Bronchial epithelial cell (primary cell): ENCODE results near the gene MYO1D. TPM values are rescaled to one million over a fixed set of nuclear protein-coding genes. Genes with fewer than 3 reads are reported as not detected.

ENCODE experiments used
- DNase-seq: peaks from one replicate; pipeline ENCODE4 v3.0.0-alpha.2; 2010; ENCODE audit warnings: low read depth
- FAIRE-seq: peaks from 2 replicates; lab custom pipeline; 2011; peaks lifted over from hg19 to GRCh38; lab: Jason Lieb, UNC
- H3K27me3 ChIP-seq: 2 replicates; pipeline ENCODE4 v1.5.1; 2011; ENCODE audit warnings: low read length; ENCODE audit not compliant: control insufficient read depth, insufficient read depth
- H3K36me3 ChIP-seq: 2 replicates; pipeline ENCODE4 v1.5.1; 2011; ENCODE audit warnings: low read length; ENCODE audit not compliant: control insufficient read depth, insufficient read depth
- H3K4me3 ChIP-seq: 2 replicates; pipeline ENCODE4 v1.5.1; 2011; ENCODE audit warnings: mild to moderate bottlenecking, low read depth, low read length, control low read depth
- total RNA-seq: library from RNA; depleted of rRNA; stranded (reverse); fragments of >200 nt; gene quantifications from 2 replicates; pipeline ENCODE4 v1.2.1, GENCODE V29; 2014
- TF ChIP-seq, protein P1 (sequence below): IDR thresholded peaks from 2 replicates; pipeline ENCODE4 v1.5.1; 2011; ENCODE audit warnings: mild to moderate bottlenecking, moderate library complexity, low read length, control low read depth, inconsistent platforms; ENCODE audit not compliant: insufficient read depth, severe bottlenecking

MYO1D gene
- total RNA-seq, 1 donor from 2014 or later: 35.8 TPM

DNA sequence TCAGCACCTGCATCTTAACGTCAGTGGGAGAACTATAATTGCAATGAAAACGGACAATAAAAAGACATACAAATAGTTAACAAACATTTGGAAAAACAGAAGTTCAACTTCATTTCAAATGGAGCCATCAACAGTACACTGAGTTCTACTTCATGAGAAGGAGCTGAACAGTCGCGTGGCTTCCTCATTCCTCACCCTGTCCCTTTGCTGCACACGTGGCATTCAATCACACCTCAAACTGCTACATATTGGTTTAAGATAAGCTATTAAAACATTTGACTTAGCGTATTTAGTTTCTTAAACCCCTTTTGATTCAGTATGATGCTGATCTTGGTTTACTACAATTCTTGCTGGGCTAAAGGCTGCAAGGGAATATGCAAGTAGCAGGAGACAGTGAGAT, 313.3 kb downstream of the MYO1D start:
- Histone ChIP-seq H3K27me3 (no peaks in the 10 kb centered on the region), H3K4me3 (no peak overlapping the region), H3K36me3 (peaks cover 2% of the 10 kb centered on the region)
- TF ChIP-seq, protein P1, sequence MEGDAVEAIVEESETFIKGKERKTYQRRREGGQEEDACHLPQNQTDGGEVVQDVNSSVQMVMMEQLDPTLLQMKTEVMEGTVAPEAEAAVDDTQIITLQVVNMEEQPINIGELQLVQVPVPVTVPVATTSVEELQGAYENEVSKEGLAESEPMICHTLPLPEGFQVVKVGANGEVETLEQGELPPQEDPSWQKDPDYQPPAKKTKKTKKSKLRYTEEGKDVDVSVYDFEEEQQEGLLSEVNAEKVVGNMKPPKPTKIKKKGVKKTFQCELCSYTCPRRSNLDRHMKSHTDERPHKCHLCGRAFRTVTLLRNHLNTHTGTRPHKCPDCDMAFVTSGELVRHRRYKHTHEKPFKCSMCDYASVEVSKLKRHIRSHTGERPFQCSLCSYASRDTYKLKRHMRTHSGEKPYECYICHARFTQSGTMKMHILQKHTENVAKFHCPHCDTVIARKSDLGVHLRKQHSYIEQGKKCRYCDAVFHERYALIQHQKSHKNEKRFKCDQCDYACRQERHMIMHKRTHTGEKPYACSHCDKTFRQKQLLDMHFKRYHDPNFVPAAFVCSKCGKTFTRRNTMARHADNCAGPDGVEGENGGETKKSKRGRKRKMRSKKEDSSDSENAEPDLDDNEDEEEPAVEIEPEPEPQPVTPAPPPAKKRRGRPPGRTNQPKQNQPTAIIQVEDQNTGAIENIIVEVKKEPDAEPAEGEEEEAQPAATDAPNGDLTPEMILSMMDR: no peak
- FAIRE-seq: no peak
- no peak for DNase-seq

DNA sequence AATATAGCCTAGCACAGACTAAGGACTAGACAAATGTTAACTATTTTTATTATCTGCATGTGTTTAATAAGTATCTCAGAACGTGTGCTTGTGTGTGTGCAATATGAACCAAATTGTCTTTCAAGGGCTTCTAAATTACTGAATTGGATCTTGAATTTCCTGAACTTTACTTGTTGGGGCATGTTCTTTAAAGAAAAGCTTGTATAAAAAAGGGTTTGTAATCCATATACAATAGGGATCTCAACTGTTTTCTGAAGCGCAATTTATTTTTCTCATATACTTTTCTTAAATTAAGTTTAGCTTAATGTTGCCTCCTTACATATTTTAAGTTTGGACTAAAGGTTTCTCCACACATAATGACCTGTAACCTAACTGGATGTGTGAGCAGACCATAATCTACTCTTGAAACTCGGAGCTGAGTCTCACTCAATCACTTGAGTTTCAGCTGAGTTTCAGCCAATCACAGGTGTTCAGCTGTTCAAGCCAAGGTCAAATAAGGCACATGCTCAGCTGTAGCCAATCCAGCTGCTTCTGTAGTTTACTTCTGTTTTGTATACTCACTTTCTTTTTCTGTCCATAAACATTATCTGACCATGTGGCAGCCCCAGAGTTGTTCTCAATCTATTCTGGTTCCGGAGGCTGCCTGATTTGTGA, 317.8 kb downstream of the MYO1D start:
- peak; percentile 53 for DNase-seq
- Histone ChIP-seq H3K4me3 (no peak overlapping the region), H3K27me3 (no peaks in the 10 kb centered on the region), H3K36me3 (no peaks in the 10 kb centered on the region)
- TF ChIP-seq, protein P1: no peak
- no peak for FAIRE-seq

DNA sequence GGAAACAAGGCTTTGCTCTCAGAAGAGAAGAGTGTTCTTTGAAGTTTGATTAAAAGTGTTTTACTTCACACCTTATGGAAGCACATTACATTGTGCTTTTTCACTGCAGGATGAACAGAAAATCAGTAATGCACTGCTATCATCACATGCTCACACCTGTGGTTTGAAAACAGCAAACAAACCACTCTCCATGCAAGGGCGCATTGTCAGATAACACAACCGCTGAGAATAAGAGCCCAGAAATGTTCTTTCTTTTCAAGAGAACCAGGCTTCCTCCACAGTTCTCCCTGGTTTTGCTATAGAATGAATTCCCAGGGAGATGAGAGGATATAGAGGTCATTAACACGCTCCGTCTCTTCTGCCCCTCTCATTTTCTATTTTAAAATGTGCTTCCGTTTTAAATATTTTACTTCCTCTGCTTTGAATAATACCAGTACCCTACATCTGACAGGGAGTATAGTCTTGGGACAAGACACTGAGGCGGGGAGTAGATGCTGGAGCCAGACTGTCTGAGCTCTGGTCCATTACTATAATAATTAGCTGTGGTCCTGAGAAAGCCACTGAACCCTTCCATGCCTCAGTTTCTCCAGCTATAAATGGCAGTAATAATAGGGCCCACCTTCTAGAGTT, 318.5 kb downstream of the MYO1D start:
- Histone ChIP-seq H3K36me3 (no peaks in the 10 kb centered on the region), H3K4me3 (no peak overlapping the region), H3K27me3 (no peaks in the 10 kb centered on the region)
- DNase-seq (no peak), FAIRE-seq (no peak)
- TF ChIP-seq, protein P1: no peak

DNA sequence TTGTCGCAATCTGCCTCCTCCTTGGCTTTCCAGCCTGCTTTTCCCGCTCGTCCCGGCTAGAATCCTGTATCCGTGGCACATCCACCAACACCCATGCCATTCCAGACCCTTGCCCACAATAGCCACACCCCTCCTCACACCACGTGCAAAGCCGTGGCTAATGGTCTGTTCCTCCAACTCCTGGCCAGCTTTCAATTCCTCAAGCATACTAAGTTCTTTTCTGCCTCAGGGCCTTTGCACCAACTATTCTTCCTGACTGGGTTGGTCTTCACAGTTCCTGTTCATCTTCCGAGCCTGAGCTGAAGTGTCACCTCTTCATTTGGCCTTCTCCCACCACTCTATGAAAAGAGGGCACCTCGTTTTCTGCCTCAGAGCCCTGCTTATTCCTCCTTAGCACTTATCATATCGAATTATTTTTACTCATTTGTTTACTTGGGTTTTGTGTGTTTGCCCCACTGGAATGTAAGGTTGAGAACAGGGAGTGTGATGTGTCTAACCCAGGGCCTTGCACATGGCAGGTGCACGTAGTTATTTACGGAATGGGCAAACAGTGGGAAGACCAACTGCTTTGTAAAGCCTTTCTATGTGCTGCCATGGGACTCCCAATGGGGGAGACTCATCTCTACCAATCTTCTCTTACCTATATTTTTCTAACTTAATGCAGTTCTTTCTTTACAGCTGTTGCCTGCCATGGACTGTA, 321.2 kb downstream of the MYO1D start:
- Histone ChIP-seq H3K36me3 (no peaks in the 10 kb centered on the region), H3K4me3 (no peak overlapping the region), H3K27me3 (no peaks in the 10 kb centered on the region)
- TF ChIP-seq, protein P1: no peak
- FAIRE-seq (no peak), DNase-seq (no peak)

DNA sequence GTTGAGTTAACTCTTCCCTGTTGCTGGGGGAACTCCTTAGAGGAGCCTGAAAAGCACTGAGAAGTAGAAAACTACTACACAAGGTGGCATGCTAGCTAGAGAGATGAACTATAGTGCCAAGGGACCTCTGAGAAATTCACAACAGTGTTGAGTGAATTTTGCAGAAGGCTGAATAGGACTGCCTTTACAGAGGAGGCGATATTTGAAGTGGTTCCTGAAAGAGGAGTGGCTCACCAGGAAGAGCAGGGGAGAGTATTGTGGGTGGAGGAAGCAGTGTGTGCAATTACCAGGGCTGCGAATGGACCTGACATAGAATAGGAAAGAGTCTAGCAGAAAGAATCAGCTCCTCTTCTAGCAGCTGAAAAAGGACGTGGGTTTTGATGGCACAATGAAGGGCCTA, 323.8 kb downstream of the MYO1D start:
- Histone ChIP-seq H3K27me3 (no peaks in the 10 kb centered on the region), H3K36me3 (no peaks in the 10 kb centered on the region), H3K4me3 (no peak overlapping the region)
- FAIRE-seq (no peak), DNase-seq (peak; percentile 36)
- TF ChIP-seq, protein P1: no peak
